Stimulated activated CD8-positive, alpha-beta memory T cell treated with anti-CD3 and anti-CD28 coated beads, Interleukin-7, amount 100 ng/mL, for 4 hours (primary cell): ENCODE measurements around the gene NEURL2.
"Not testable (repeated sequence)": the region's sequence is repeated elsewhere in the genome, so short reads cannot be mapped to it uniquely, and the experiment has no call there.

ENCODE experiments used
- DNase-seq, 2 donors: peaks; one replicate each; pipeline ENCODE4 v3.0.0-alpha.2; 2020; ENCODE audit warnings: low read depth in 2 of 2

The NEURL2 gene

GRCh38 chr20:45898285-45898684 is 7.3 kb upstream of the NEURL2 start:
- DNase-seq: no peak

DNA sequence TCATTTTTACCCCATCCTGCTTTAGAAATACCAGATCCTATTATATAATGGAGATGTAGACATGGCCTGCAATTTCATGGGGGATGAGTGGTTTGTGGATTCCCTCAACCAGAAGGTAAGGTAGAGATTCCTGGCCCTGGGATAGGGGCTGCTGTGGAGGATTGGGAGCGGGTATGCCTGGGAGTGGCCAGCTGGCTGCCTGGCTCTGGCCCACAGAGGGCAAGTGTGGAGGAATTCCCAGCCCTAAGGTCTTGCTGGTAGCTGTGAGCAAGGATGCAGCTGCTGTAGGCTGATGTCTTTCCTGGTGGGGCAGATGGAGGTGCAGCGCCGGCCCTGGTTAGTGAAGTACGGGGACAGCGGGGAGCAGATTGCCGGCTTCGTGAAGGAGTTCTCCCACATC is 6.7 kb upstream of the NEURL2 start:
- no peak for DNase-seq

GRCh38 chr20:45897289-45897688 is 6.3 kb upstream of the NEURL2 start:
- no peak for DNase-seq

DNA sequence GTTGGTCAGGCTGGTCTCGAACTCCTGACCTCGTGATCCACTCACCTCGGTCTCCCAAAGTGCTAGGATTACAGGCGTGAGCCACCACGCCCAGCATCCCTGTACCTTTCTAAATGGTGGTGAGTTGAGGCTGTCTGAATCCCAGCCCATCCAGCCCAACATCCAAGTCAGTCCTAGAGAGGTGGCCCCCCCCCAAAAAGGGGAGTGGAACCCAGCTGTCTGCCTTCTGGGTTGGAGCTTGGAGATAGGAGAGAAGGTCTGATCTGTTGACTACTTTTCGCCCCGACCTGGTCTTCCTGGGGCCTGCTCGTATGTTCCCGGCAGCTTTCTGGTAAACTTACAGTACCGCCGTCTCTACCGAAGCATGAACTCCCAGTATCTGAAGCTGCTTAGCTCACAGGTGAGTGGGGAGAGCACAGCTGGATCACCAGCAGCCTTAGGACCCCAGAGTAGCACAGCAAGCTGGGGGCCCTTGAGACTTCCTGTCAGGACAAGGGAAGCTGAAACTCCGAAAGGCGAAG is 5.7 kb upstream of the NEURL2 start:
- no peak for DNase-seq

DNA sequence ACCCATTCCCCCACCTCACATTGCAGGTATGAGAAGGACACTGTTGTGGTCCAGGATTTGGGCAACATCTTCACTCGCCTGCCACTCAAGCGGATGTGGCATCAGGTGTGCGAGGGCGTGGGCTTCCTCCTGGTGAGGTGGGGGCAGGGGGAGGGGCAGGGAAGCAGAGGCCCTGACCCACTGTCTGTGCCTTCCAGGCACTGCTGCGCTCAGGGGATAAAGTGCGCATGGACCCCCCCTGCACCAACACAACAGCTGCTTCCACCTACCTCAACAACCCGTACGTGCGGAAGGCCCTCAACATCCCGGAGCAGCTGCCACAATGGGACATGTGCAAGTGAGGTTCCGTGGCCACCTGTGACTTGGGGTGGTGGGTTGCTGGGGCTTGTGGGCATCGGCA is 3.8 kb upstream of the NEURL2 start:
- DNase-seq: no peak

- no peak for DNase-seq
Observed at GRCh38 chr20:45893831-45894230, 2.8 kb upstream of the NEURL2 start.

GRCh38 chr20:45892828-45893500 is 2.0 kb upstream of the NEURL2 start:
- DNase-seq: peak in 1 of 2 donors; percentile 28

GRCh38 chr20:45892049-45892825 is 1.2 kb upstream of the NEURL2 start:
- no peak for DNase-seq

DNA sequence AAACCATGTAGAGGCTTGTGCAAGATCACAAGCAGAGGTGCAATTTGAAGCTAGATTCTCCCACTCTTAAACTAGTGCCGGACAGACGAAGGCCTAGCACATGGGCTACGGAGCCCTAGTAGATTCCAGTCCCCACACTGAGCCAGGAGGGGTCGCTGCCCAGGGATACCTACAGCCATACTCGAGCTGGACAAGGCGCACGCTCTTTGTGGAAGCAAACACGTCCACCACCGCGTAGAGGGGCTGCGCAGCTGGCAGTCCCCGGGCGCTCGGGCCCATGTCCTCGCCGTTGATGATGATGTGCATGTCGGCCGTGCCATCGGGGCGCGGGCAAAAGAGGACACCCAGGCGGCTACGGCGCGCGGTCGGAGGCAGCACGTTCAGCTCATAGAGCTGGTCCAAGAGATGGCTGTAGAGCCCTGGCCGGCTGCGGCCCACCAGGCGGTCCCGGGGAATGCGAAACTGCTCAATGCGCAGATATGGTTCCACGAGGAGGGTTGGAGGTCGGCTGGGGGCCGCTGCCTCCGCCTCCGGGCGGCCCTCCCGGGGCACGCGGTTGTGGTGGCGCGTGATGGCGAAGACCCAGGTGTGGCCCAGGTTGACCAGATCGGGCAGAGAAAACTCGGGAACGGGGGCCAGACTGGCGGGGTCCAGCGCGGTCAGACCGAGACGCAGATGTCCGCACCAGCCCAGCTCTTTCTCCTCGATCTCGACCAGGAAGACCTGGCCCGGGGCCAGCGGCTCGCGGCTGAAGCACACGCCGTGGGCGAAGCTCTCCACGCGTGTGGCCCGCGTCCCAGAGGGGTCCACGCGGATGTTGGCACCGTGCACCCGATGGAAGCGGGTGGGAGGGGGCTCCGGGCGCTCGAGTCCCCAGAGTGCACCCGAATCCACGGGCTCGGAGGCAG is 677 bp downstream of the NEURL2 start:
- DNase-seq: peak in 1 of 2 donors; percentile 33

DNA sequence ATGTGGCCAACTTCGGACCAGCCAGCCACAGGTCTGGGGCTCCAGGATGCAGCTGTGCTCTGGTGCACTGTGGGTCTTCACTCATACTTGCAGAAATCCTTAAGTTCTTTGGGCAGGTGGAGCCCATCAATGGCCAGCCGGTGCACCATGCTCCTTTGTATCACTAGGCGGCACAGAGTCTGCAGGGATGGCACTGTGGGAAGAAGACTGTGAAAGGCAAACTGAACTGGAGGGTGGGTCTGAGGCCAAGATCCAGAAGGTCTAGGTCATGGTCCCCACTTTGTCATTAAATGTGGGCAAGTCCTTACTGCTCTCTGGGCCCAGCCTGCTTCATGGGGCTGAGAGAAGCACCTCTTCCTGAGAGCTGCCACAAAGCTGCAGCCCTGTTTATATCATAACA is 2.3 kb downstream of the NEURL2 start:
- no peak for DNase-seq

DNA sequence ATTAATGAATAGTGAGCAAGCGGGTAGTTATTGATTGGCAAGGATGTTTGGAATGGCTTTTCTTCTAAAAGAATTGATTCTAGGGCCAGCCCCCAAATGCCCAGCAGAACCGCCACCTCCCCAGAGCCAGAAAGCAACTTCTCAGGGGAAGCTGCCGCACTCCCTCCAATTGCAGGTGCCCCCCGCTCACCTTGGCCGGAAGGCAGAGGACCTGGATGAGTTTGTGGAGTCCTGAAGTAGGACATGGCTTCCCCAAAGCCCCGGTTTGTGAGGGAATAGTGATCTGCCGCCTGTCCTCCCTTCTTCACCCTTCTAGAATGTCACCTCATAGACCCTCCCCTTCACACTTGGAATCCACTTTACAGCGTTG is 3.7 kb downstream of the NEURL2 start, which contains the start of gene SPATA25:
Gene SPATA25, minus strand, starts transcription at position 277 of the 370 bp plus-strand sequence. Its CDS starts 32 bp downstream, at position 245.
- DNase-seq: no peak

DNA sequence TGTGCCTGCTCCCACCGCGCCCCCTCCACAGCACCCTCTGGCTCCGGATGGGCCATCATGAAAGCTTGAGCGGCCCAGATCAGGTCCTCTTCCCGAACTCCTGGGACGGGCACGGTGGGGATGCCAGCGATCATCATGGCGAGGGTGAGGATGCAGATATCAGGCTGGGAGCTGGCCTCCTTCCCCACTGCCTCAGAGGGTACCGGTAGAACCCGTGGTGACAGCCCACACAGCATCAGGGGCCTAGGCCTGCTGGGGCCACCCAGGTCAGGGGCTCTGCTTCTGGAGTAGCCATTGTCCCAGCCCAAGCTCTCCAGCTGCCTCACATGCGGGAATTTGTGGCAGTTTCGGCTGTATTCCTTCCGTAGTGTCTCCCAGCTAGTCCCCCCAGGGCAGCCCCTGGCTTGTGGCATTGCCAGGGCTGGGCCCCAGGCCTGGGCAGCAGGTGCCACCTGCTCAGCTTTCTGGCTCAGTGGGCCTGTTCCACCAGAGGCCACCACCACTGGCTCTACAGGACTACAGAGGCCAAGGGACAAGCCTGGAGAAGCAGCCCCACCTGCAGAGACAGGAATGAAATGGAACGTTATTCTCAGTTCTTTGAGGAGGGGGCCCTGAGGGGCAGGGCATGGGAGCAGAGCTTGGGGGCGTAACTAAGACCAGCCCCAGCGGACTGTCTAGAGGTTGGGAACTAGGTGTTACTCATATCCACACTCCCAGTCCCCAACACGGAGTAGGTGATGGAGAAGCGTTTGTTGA is 4.2 kb downstream of the NEURL2 start:
- no peak for DNase-seq

DNA sequence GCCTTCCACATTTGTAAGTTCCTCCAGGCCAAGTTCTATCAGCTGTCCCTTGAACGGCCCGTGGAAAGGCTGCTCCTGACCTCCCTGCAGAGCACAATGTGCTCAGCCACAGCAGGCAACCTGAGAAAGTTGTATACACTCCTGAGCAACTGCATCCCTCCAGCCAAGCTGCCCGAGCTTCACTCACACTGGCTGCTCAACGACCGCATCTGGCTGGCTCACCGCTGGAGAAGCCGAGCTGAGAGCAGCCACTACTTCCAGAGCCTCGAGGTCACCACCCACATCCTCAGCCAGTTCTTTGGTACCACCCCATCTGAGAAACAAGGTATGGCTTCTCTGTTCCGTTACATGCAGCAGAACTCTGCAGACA is 7.9 kb downstream of the NEURL2 start:
- no peak for DNase-seq

DNA sequence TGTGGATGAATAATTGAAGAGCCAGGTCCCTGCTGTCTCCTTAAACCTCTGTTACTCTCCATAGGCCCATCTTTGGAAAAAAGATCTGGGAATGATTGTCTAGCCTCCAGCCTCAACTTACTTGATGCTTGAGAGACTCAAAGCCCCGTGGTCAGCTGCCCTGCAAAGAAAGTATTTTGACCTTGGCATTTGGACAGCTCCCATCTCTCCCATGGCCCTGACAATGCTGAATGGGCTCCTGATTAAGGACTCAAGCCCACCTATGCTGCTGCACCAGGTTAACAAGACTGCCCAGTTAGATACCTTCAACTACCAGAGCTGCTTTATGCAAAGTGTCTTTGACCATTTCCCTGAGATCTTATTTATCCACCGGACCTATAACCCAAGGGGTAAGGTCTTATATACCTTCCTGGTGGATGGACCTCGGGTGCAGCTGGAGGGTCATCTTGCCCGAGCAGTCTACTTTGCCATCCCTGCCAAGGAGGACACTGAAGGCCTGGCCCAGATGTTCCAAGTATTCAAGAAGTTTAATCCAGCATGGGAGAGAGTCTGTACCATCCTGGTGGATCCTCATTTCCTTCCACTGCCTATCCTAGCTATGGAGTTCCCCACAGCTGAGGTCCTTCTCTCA is 8.4 kb downstream of the NEURL2 start:
- DNase-seq: no peak

DNA sequence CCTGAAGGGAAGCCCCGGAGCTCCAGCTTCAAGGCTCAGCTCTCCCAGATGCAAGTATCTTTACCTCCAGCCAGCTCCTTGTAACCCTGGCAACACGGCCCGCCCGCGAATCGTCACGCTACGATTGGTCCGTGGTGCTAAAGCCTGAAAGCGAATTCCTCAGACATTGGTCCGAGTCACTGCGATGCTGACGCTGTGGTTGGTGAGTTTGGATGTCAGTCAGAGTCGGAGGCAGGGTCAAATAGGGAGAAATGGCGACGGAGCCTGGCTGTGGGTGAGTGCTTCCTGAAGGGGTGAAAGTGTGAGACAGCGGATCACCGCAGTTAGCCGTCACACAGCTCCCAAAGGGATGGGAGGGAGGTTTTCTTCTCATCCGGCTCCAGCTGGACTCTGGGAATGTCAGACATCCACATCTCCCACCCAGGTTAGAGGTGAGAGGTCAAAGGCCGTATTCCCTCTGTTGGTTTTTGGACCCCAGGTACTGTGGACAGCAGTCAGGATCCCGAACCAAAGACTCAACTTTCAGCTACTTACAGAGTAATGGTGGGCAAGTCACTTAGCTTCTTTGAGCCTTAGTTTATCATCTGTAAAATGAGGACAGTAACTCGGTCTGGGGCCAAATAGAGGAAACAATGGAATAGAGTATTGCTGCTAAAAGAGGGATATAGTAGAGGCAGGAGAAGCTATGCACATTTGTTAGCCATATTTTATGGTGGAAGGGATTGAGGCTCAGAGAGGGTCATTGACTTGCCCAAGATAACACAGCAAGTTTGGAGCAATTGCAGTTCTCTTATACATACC is 9.8 kb downstream of the NEURL2 start, which contains the start of gene ZSWIM1:
Gene ZSWIM1, plus strand, starts transcription at position 240 of the 801 bp plus-strand sequence. CDS start 1,366 bp downstream, outside the sequence.
- peak; percentile 94 to 98 for DNase-seq

DNA sequence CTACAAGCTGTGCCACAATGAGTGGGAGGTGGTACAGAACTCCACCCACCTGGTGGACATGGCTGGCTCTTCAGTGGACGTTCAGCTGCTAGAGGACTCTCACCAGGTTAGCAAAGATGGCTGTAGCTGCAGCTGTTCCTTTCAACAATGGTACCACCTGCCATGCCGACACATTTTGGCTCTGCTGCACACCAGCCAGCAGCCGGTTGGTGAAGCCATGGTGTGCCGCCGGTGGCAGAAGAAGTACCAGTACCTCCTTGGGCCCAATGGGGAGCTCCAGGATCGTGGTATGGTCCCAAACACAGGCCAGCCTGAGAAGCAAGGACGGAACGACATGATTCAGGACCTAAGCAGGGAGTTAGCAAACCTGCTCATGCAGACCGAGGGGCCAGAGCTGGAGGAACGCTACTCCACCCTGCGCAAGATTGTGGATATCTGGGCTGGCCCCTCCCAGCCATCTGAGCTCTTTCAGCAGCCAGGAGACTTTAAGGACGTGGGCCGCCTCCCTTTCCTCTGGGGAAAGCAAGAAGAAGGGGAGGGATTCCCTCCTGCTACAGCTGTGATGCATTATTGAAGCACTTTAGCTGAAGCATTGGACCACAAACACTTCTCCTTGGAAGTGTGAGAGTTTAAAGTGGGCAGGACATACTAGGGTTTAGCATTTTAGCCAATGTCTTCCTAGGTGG is 12.8 kb downstream of the NEURL2 start:
- no peak for DNase-seq

DNA sequence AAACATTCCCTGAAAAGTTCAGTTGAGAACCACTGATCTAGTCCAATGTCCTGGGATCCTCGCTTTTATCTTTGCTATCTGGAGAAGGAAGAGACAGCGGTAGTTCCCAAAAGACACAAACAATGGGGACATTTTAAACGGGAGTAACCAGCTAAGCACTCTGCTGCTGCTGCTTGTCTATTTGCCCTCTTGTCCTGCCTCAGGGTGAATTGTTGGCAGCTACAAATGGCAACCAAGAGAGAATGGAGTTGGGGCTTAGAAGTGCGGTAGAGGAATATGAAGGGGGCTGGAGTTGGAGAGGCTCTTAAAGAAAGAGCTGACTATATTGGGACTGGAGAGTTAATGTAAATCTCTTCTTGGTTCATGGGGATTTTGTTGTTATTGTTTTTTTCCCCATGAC is 16.4 kb downstream of the NEURL2 start:
- no peak for DNase-seq

GRCh38 chr20:45874104-45874481 is 16.9 kb downstream of the NEURL2 start:
- not testable (repeated sequence) for DNase-seq

DNA sequence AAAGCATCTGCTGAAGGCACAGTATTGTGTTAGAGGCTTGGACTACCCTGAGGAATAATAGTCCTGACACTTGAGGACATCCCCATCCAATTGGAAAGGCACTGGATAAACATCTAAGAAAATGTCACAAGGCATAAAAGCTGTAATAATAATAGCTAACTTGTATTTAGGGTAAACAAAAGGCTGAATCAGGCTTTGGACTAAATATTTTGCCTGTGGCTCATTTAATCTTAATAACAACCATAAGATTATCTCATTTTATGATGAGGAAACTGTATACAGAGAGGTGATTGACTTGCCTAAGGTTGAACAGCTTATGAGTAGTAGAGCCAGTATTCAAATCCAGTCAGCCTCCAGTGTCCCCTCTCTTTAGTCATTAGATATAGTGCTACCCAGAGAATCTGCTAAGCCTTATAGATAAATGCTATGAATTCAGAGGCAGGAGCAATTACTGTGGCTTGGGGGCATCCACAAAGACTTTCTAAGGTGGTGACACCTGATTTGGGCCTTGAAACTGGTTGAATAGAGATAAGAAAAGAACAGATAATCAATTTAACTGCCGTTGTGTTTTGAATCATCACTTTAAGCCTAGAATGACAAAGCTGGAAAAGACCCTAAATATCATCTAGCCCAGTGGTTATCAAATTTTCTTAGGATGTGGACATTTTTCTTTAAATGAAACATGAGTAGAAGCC is 17.5 kb downstream of the NEURL2 start:
- DNase-seq: no peak
